HG02938 (cell line): ENCODE measurements around the gene AJM1.
"Not testable (repeated sequence)": the region's sequence is repeated elsewhere in the genome, so short reads cannot be mapped to it uniquely, and the experiment has no call there.

ENCODE experiments used
- ATAC-seq: cut with Tn5 transposase; IDR thresholded peaks from one replicate; pipeline ENCODE4 v1.9.1; 2021; ENCODE audit warnings: mild to moderate bottlenecking, moderate library complexity; ENCODE audit not compliant: unreplicated experiment

AJM1 gene

GRCh38 chr9:136865768-136866103, 23.5 kb downstream of the AJM1 start:
- no peak for ATAC-seq

GRCh38 chr9:136866898-136867421, 24.7 kb downstream of the AJM1 start:
- ATAC-seq, result not testable (repeated sequence)

GRCh38 chr9:136867480-136867879, 25.2 kb downstream of the AJM1 start:
- ATAC-seq, result no peak

GRCh38 chr9:136867917-136868316, 25.6 kb downstream of the AJM1 start:
- no peak for ATAC-seq

GRCh38 chr9:136868644-136869043, 26.4 kb downstream of the AJM1 start:
- no peak for ATAC-seq

GRCh38 chr9:136869611-136870010, 27.3 kb downstream of the AJM1 start:
- not testable (repeated sequence) for ATAC-seq

- ATAC-seq, result no peak
Measured at GRCh38 chr9:136875155-136875554, 32.9 kb downstream of the AJM1 start.

- ATAC-seq, result no peak
Measured at GRCh38 chr9:136876476-136876875, 34.2 kb downstream of the AJM1 start.

- ATAC-seq, result no peak
Measured at GRCh38 chr9:136880651-136881050, 38.4 kb downstream of the AJM1 start.

- ATAC-seq, result no peak
Measured at GRCh38 chr9:136881691-136882108, 39.4 kb downstream of the AJM1 start.

- no peak for ATAC-seq
Measured at GRCh38 chr9:136882109-136882946, 40.0 kb downstream of the AJM1 start.

GRCh38 chr9:136882947-136883283, 40.6 kb downstream of the AJM1 start:
- ATAC-seq, result not testable (repeated sequence)

- ATAC-seq, result not testable (repeated sequence)
Measured at GRCh38 chr9:136883670-136884069, 41.4 kb downstream of the AJM1 start.

- ATAC-seq, result peak; percentile 80
Measured at GRCh38 chr9:136885950-136886578, 43.8 kb downstream of the AJM1 start, which contains the start of gene TRAF2. TSS of gene TRAF2 (plus strand) at chr9:136886516. CDS start at chr9:136898741, 12,225 bp downstream.

- ATAC-seq, result peak; percentile 18
Measured at GRCh38 chr9:136886610-136887597, 44.6 kb downstream of the AJM1 start.

- no peak for ATAC-seq
Measured at GRCh38 chr9:136888454-136888853, 46.2 kb downstream of the AJM1 start.

- ATAC-seq, result no peak
Measured at GRCh38 chr9:136889858-136890257, 47.6 kb downstream of the AJM1 start.

GRCh38 chr9:136890661-136891060, 48.4 kb downstream of the AJM1 start:
- ATAC-seq, result no peak
